Hindlimb muscle (tissue), 1 donor: ENCODE results near the gene BDKRB1. TPM values are rescaled to one million over a fixed set of nuclear protein-coding genes. Genes with fewer than 3 reads are reported as not detected.

Experiments
- DNase-seq: peaks from one replicate; pipeline ENCODE4 v3.0.0-alpha.2; 2013
- polyA plus RNA-seq: library from polyadenylated mRNA; unstranded; fragments of 120-200 nt; gene quantifications from one replicate; pipeline ENCODE4 v1.2.1, GENCODE V29; 2013; ENCODE audit not compliant: insufficient read length

BDKRB1 gene
- 0.94 TPM for polyA plus RNA-seq

GRCh38 chr14:96255501-96256366 is at the start of gene BDKRB1:
Gene BDKRB1, plus strand, starts transcription at chr14:96256210. Its CDS starts 7,473 bp downstream, at chr14:96263683.
- DNase-seq = no peak

GRCh38 chr14:96206461-96206860 is 49.5 kb upstream of the BDKRB1 start:
- no peak for DNase-seq

- DNase-seq = no peak
These were observed 48.3 kb upstream of the BDKRB1 start for GRCh38 chr14:96207686-96208085.

- no peak for DNase-seq
These were observed 47.3 kb upstream of the BDKRB1 start for GRCh38 chr14:96208739-96209138.

GRCh38 chr14:96212140-96212539 is 43.9 kb upstream of the BDKRB1 start:
- DNase-seq = no peak

- no peak for DNase-seq
These were observed 43.1 kb upstream of the BDKRB1 start for GRCh38 chr14:96212896-96213295.

- no peak for DNase-seq
These were observed 42.0 kb upstream of the BDKRB1 start for GRCh38 chr14:96213871-96214465.

- no peak for DNase-seq
These were observed 41.2 kb upstream of the BDKRB1 start for GRCh38 chr14:96214793-96215192.

GRCh38 chr14:96215452-96216244 is 40.4 kb upstream of the BDKRB1 start:
- no peak for DNase-seq

GRCh38 chr14:96216627-96217026 is 39.4 kb upstream of the BDKRB1 start:
- no peak for DNase-seq

GRCh38 chr14:96217376-96217913 is 38.6 kb upstream of the BDKRB1 start:
- DNase-seq = no peak

- DNase-seq = no peak
These were observed 34.8 kb upstream of the BDKRB1 start for GRCh38 chr14:96221109-96221650.

GRCh38 chr14:96221841-96222240 is 34.2 kb upstream of the BDKRB1 start:
- DNase-seq = no peak

GRCh38 chr14:96224480-96225096 is 31.4 kb upstream of the BDKRB1 start:
- no peak for DNase-seq

- DNase-seq = no peak
These were observed 30.8 kb upstream of the BDKRB1 start for GRCh38 chr14:96225213-96225612.

GRCh38 chr14:96225745-96226151 is 30.3 kb upstream of the BDKRB1 start:
- no peak for DNase-seq

GRCh38 chr14:96227428-96227827 is 28.6 kb upstream of the BDKRB1 start:
- no peak for DNase-seq

- no peak for DNase-seq
These were observed 26.7 kb upstream of the BDKRB1 start for GRCh38 chr14:96229315-96229714.

- no peak for DNase-seq
These were observed 25.0 kb upstream of the BDKRB1 start for GRCh38 chr14:96231056-96231455.

GRCh38 chr14:96231526-96232130 is 24.4 kb upstream of the BDKRB1 start:
- DNase-seq = no peak

- no peak for DNase-seq
These were observed 23.5 kb upstream of the BDKRB1 start for GRCh38 chr14:96232506-96232905.

- peak; percentile 49 for DNase-seq
These were observed 22.3 kb upstream of the BDKRB1 start for GRCh38 chr14:96233661-96234060.
